ENCODE results near the gene CYFIP1.
A peak's percentile ranks its signal among the peaks of the same experiment; 100 is the strongest.
"Not testable (repeated sequence)": the region's sequence is repeated elsewhere in the genome, so short reads cannot be mapped to it uniquely, and the experiment has no call there.

CYFIP1 gene

DNA sequence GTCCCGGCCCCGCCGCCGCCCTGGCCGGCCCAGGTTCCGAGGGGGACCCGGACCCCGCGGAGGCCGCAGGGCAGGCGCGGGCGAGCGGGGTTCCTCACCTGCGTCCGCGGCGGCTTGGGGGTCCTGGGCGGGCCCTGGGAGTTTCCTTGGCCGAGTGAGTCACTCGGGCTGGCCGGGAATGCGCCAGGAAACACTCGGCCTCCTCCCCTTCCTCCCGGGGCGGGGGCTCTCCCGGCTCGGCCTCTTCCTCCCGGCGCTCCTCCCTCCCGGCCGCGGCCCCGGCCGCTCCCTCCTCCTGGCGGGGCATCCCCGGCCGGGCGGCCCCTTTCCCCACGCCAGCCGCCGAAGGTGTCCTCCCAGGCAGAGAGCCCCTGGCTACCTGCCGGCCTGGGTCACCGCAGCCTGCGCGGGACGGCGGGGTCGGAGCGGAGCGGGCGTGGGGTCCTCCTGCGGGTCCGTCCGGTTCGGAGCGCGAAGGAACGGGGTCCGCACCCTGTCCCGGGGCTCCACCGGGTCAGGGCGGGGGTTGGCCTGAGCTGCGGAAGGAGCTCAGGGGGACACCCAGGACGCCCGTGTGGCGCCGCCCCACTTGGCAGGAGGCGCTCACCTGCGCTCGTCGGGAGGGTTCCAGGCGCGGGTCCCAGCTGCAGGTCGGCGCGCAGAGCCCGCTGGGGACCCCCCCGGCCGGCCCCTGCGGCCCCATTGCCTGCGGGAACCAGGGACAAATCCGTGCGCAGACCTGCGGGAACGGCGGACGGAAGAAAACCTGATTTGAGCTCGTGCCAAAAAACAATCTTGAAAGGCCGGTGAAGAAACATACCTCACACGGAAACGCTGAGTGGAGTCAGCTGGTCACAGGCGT lies at the start of gene CYFIP1:
Gene CYFIP1 (minus strand): TSS at position 180 of the 862 bp plus-strand sequence. CDS start 33,083 bp downstream, outside the sequence.
- DNase-seq, result peak; percentile 70

DNA sequence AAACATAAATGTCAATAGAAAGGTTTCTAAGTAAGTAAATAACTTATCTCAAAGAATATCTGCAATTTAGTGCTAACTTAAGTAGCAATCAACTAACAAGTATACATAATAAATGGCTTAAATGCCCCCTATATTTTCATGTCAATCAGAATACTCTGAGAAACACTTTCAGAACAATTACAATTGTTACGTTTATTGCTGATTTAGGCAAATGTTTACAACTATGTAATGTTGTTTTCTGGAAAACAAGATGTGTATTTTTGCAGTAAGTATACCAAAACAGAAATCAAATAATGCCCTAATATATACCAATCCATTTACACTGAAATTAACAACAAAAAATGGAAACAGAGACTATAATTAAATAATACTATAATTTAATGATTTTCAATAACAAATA lies 46.0 kb upstream of the CYFIP1 start:
- no peak for DNase-seq

- DNase-seq, result no peak
Measured at GRCh38 chr15:23022156-23022555, 42.0 kb upstream of the CYFIP1 start.

- no peak for DNase-seq
Measured at GRCh38 chr15:23014394-23015000, 34.3 kb upstream of the CYFIP1 start.

GRCh38 chr15:23013681-23014080 lies 33.5 kb upstream of the CYFIP1 start:
- no peak for DNase-seq

DNA sequence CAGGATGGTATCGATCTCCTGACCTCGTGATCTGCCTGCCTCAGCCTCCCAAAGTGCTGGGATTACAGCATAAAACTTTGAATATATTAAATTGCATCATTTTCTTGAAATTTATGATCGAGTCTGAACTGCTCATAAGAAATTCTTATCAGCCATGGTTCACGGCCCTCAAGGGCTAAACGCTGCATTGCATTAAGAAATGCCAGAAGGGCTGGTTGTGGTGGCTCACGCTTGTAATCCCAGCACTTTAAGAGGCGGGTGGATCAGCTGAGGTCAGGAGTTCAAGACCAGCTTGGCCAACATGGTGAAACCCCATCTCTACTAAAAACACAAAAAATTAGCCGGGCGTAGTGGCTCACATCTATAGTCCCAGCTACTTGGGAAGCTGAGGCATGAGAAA lies 32.4 kb upstream of the CYFIP1 start:
- DNase-seq, result not testable (repeated sequence)

DNA sequence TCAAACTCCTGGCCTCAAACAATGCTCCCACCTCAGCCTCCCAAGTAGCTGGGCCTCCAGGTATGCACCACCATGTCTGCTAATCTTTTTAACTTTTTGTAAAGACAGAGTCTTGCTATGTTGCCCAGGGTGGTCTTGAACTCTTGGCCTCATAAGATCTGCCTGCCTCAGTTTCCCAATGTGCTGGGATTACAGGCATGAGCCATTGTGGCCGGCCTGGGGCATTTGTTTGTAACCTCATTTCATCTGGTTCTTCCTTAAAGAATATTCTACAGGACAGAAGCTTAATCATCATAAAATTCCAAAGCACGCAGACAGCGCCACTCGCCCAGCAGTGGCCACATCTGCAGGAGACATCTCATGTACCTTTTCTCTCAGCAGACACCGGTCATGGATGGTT lies 23.6 kb upstream of the CYFIP1 start:
- DNase-seq, result no peak

DNA sequence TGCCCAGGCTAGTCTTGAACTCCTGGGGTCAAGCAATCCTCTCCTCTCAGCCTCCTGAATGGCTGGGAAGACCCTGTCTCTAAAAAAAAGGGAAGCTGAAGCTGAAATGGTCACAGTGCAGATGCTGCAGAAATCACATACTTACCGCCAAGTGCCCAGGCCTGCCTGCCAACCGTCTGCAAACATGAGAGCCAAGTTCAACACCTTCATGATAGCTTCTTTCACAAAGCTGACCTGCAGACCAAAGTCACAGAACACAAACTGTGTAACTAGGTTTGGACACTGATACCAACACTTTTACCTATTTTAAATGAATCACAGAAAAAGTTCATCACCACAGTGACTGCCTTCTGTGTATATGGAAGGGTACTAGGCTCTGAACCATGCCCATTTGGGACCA lies 22.8 kb upstream of the CYFIP1 start:
- DNase-seq, result no peak

DNA sequence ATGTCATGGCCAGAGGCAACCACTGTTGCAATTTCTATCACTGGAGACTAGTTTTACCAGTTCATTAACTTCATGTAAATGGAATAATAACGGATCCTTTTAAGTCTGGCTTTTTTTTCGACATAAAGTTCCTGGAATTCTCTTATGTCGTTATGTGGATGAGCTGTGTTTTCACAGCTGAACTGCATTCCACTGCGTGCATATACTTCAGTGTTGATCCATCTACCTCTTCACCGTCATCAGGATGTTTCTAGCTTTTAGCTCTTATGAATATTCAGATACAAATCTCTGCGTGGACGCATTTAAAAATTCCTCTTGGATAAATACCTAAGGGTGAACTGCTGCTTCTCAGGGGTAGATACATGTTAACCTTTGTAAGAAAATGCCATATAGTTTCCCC lies 15.6 kb upstream of the CYFIP1 start:
- DNase-seq, result no peak

DNA sequence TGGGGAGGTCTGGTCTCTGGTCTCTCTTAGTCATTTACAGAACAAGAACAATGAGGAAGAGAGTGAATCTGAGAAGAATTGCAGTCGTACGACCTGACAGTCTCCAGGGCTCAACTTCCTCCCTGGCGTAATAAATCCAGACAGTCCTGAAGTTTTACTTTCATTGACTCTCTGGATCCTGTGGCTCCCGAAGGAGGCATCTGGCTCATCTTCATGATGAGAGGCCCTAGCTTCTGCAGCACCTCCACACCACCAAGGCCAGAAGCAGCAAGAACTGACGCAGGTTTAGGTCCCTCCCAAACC lies 11.8 kb upstream of the CYFIP1 start:
- DNase-seq, result no peak

- DNase-seq, result no peak
Measured at GRCh38 chr15:22989576-22990477, 9.7 kb upstream of the CYFIP1 start.

- DNase-seq, result no peak
Measured at GRCh38 chr15:22988811-22989210, 8.6 kb upstream of the CYFIP1 start.

DNA sequence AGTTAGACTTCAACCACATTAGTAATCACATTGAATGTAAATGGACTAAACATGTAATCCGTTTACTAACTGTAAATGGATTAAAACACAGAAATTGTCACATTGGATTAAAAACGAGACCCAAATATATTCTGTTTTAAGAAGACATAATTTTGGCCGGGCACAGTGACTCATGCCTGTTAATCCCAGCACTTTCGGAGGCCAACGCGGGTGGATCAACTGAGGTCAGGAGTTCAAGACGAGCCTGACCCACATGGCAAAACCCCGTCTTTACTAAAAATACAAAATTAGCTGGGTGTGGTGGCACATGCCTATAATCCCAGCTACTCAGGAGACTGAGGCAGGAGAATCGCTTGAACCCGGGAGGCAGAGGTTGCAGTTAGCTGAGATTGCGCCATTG lies 1.8 kb upstream of the CYFIP1 start:
- not testable (repeated sequence) for DNase-seq

DNA sequence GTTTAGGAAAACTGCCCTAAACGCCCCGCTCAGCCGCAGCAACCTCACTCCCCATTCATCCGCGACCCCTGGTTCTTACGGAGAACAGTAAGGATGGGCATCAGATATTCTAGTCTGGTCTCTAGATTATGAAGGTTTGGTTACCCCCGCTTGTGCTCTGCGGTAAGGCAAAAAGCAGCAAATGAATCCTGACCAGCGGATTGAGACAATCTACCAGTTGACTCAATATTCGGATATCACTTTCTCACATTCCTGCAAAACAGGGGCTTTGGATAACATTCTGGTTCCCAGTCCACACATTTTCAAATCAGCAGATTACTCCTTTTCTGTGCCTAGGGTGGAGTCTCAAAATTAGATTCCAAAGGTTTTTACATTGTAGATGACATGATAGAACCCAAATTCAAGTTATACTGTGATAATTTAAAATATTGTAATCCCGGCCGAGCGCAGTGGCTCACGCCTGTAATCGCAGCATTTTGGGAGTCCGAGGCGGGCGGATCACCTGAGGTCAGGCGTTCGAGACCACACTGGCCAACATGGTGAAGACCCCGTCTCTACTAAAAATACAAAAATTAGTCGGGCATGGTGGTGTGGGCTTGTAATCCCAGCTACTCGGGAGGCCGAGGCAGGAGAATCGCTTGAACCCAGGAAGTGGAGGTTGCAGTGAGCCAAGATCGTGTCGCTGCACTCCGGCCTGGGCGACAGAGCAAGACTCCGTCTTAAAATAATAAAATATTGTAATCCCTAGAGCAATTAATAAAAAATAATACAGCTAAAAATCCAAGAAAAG lies 1.1 kb upstream of the CYFIP1 start:
- no peak for DNase-seq

DNA sequence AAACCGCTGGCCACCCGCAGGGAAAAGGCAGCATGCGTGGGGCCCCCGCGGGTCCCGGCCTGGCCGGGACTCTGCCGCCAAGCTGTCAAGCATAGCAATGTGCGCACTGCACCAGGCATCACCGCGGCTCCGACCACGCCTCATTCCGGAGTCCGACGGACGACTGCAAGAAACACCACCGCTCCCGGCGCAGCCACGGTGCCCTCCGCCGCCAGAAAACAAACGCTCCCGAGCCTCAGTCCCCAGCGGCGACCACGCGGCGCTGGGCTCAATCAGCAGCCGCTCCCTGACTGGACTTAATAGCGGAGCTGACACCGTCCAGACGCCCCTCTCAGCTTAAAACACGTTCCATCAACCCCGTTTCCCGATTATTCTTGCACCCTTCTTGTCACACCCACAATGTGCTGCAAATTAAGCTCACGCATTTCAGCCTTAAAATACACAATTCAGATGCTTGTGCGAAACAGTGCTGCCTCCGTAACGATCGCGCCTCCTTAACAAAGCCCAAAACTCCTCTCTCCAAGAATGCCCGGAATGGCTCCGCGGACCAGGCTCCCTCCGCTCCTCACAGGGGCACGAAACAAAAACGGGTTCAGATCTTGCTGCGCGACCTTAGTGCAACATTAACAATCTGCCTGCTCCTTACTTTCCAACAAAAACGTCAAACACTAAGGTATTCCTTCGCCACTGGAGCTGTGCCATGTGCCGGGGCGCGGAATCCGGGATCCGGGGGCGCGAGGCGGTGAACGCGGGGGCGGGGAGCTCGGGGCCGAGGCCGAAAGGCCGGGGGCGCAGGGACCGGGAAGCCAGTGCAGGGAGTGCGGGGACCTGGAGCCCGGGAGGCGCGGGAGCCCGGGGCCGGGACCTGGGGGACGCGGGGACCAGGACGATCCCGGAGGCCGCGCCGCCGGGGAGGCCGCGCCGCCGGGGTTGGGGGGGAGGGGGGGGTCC lies 655 bp downstream of the CYFIP1 start:
- peak; percentile 4 for DNase-seq

GRCh38 chr15:22978691-22979237 lies 1.4 kb downstream of the CYFIP1 start:
- DNase-seq, result no peak

DNA sequence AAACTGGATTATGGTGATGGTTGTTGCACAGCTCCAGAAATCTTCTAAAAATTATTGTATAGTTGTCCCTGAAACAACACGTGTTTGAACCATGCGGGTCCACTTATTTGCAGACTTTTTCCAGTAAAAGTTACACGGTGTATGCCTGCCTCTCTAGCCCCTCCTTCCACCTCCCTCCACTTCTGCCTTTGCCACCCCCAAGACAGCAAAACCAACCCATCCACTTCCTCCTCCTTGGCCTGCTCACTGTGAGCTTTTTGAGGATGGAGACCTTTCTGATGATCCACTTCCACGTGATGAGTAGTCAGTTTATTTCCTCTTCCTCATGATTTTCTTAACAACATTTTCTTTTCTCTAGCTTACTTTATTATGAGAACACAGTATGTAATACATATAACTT lies 5.4 kb downstream of the CYFIP1 start:
- DNase-seq, result no peak

DNA sequence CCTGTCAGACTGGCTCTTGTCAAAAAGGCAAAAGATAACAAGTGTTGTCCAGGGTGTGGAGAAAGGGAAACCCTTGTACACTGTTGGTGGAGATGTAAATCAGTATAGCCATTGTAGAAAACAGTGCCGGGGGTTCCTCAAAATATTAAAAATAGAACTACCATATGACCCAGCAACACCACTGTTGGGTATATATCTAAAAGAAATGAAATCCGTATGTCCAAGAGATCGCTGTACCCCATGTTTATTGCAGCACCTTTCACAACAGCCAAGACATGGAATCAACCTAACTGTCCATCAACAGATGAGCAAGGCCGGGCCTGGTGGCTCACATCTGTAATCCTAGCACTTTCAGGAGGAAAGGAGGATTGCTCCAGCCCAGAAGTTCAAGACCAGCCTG lies 6.2 kb downstream of the CYFIP1 start:
- DNase-seq, result no peak

DNA sequence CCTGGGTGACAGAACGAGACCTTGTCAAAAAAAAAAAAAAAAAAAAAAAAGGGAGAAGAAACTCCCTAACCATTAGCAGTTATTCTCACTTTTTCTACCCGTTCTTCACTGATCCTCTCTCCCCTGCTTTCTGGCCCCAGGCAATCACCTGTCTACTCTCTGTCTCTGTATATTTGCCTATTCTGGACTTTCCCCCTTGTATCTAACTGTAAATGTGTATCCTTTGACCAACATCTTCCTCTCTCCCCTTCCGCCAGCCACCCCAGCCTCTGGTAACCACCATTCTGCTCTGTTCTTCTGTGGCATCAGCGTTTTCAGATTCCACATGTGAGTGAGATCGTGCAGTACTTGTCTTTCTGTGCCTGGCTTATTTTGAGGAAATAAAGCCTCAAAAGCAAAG lies 6.9 kb downstream of the CYFIP1 start:
- DNase-seq, result no peak

DNA sequence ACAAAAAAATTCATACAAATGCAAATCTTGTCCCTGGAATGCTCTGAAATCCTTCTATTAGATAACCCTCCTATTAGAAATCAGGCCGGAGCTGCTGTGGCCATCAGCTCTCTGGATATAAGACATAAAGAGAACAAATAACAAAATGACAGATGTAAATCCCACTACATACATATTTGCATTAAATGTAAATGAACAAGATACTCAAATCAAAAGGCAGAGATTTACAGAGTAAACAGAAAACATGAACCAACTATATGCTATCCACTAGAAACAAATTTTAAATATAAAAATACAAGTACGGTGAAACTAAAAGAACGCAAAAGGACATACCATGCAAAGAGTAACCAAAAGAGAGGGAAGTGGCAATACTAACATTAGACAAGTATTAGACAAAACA lies 10.7 kb downstream of the CYFIP1 start:
- DNase-seq, result no peak

DNA sequence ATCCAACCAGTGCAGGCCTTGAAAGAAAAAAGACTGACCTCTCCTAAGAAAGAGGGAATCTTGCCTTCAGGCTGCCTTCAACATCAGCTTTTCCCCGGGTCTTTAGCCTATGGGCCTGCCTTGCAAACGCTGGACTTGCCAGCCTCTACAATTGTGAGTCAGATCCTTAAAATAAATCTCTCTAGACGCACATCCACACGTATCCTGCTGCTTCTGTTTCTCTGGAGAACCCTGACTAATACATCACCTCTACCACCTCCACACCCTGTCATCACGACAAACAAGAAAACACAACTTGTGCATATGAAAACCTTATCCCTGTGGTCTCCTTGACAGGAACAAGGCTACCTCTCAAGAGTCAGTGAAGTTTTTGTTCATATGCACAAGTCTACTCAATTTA lies 11.8 kb downstream of the CYFIP1 start:
- no peak for DNase-seq
